Measurements from ENCODE around the gene RPE65. TPM values are rescaled to one million over a fixed set of nuclear protein-coding genes. Genes with fewer than 3 reads are reported as not detected.
A peak's percentile ranks its signal among the peaks of the same experiment; 100 is the strongest.
"Not testable (repeated sequence)": the region's sequence is repeated elsewhere in the genome, so short reads cannot be mapped to it uniquely, and the experiment has no call there.

RPE65 gene
- total RNA-seq, 2 experiments from 2014 or later, result not detected

DNA sequence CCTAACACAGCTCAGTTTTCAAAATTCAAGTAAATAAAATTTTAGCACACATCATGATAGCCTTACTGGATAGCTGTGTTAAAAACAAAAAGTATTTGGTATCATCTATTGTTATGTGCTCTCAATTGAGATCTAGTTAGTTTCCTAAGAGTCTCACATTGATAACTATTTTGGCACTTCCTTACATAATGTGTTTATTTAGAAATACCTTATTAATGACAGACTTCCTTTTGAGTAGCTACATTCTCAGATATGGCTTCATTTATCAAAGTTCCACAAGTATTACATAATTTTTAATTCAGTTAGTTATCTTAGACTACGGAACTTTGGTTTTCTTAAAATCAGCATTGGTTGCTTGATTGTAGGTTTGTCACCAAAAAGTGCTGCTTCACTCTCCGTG, 26.9 kb upstream of the RPE65 start:
- H3K9me3 Mint-ChIP-seq, DNase-seq, POLR2A ChIA-PET, CTCF ChIA-PET, H3K4me3 Mint-ChIP-seq, H3K27me3 Mint-ChIP-seq, H3K4me1 Mint-ChIP-seq, H3K27ac Mint-ChIP-seq: not testable (repeated sequence)
- H3K36me3 Mint-ChIP-seq (ENCODE audit: low read depth), result peaks cover 27% of the 10 kb centered on the region

DNA sequence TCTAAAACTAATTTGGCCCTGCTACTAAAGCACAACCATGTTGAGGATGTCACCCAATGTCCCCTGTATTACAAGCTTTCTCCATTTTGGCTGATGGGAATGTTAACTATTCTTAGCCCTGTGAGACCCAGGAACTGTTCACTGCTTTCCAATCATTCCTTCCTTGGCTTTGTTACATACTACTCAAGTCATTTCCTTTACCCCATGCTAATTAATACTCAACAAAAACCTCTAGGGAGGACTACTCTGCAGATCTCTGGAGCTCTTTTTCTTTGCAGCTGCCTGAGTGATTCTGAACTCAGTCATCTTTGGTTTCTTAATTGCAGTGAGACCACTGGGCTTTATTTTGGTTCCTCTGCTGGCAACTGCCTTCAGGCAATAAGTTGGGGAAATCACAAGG, 23.3 kb upstream of the RPE65 start:
- ChIA-PET POLR2A (no interaction called here), CTCF (no interaction called here)
- Mint-ChIP-seq H3K9me3 (no peaks in the 10 kb centered on the region), H3K36me3 (ENCODE audit: low read depth) (peaks cover 6% of the 10 kb centered on the region), H3K4me1 (no peaks in the 10 kb centered on the region), H3K27me3 (peaks cover 4% of the 10 kb centered on the region), H3K27ac (no peak overlapping the region), H3K4me3 (no peak overlapping the region)
- DNase-seq, result no peak

DNA sequence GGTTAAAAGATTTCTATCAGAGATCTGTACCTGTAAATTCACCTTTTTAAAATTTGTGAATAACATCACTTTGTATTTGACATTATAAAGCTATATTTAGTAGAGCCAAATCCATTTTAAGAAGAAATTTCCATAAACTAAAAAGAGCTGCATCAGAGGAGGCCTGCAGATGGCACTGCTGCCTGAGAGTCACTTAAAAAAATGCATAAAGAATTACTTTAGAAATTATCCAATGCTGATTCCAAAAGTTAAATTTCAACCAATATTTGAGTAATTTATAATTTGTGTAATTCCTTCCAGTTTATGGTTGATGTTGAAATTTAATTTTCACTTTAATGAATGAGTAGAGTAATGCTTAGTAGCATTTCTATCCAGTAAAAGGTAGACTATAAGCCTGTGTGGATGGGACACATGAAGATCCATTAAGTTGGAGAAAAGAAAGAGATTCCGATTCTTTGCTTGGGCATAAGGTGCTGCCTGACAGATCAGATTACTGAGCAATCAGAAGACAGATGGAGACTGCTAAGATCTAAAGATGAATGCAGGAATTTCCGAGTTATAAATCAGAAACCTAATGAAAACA, 20.7 kb upstream of the RPE65 start:
- CTCF ChIA-PET, result no interaction called here
- no peak for DNase-seq
- peaks cover 4% of the 10 kb centered on the region for H3K27me3 Mint-ChIP-seq
- H3K27ac Mint-ChIP-seq, result no peak overlapping the region
- no peaks in the 10 kb centered on the region for H3K9me3 Mint-ChIP-seq
- no peak overlapping the region for H3K4me3 Mint-ChIP-seq
- no peaks in the 10 kb centered on the region for H3K4me1 Mint-ChIP-seq
- POLR2A ChIA-PET, result no interaction called here
- no peaks in the 10 kb centered on the region for H3K36me3 Mint-ChIP-seq (ENCODE audit: low read depth)

DNA sequence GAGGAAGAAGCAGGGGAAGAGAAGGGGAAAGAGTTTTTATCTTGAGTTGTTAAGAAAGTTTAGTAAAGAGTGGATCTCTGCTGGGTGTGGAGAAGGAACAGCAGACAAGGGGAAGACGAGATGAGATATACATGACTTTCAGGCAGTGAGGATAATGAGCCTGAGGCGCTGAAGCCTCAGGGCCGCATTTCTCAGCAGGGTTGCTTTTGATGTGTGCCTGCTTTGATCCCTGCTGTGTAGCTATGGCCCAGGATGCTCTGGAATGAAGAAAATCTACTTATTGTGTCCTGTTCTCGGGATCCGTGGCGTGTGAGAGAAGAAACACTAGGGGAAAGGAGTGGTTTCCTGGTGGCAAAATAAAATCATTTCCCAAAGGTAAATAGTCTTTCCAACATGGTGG, 15.1 kb upstream of the RPE65 start:
- Mint-ChIP-seq H3K27me3 (peaks cover 4% of the 10 kb centered on the region), H3K27ac (no peak overlapping the region), H3K4me1 (no peaks in the 10 kb centered on the region), H3K36me3 (ENCODE audit: low read depth) (no peaks in the 10 kb centered on the region), H3K9me3 (no peaks in the 10 kb centered on the region), H3K4me3 (no peak overlapping the region)
- POLR2A ChIA-PET, result no interaction called here
- no peak for DNase-seq
- CTCF ChIA-PET, result no interaction called here

DNA sequence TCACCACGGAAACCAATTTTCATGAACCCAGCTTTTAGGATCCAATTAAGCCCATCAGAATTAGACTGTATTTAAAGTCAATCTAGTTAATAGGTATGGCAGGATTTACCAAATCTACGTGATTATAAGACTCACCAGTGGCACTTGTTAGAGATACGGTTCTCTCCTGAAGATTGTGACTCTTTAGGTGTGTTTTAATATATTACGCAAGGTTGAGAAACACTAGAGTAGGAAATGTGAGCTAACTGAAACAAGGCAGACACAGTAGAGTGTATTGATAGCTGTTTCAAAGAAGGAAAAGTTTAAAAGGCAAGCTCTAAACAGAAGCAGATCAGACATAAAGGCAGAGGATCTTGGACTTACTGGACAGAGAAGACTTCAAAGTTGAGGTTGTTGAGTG, 11.2 kb upstream of the RPE65 start:
- H3K36me3 Mint-ChIP-seq (ENCODE audit: low read depth), result no peaks in the 10 kb centered on the region
- H3K27me3 Mint-ChIP-seq, result peaks cover 6% of the 10 kb centered on the region
- H3K9me3 Mint-ChIP-seq, result no peaks in the 10 kb centered on the region
- CTCF ChIA-PET, result no interaction called here
- POLR2A ChIA-PET, result no interaction called here
- H3K4me3 Mint-ChIP-seq, result no peak overlapping the region
- no peak for DNase-seq
- no peak overlapping the region for H3K27ac Mint-ChIP-seq
- H3K4me1 Mint-ChIP-seq, result no peaks in the 10 kb centered on the region

DNA sequence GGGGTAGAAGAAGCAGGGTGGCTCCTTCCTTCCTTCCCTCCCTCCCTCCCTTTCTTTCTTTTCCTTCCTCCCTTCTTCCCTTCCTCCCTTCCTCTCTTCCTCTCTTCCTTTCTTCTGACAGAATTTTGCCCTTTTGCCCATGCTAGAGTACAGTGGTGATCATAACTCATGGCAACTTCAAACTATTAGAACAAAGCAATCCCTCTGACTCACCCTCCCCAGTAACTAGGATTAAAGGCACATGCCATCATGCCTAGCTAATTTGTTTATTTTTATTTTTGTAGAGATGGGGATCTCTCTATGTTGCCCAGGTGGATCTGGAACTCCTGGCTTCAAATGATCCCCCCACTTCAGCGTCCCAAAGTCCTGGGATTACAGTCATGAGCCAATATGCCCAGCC, 10.0 kb upstream of the RPE65 start:
- Mint-ChIP-seq H3K4me1 (no peaks in the 10 kb centered on the region), H3K27me3 (peaks cover 11% of the 10 kb centered on the region), H3K9me3 (no peaks in the 10 kb centered on the region), H3K27ac (no peak overlapping the region), H3K4me3 (no peak overlapping the region), H3K36me3 (ENCODE audit: low read depth) (no peaks in the 10 kb centered on the region)
- POLR2A ChIA-PET, result no interaction called here
- CTCF ChIA-PET, result no interaction called here
- no peak for DNase-seq

DNA sequence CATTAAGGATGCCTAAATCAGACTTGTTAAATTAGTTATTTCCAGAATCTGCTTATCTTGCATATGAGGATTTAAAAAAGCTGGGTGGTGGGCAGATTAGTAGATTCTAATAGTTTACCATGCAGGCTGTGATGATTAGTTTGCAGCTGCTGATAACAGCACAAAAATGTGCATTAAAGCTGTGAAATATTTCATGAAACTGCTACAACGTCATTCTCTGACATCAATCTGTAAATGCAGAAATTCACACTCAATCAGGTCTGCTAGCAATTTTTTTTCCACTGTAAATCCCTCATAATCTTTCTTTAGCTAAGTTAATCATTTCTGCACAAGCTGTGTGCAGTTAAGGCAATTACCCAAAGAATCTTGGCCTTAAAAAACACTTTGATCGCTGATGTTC, 9.3 kb upstream of the RPE65 start:
- Mint-ChIP-seq H3K27me3 (peaks cover 11% of the 10 kb centered on the region), H3K4me1 (no peaks in the 10 kb centered on the region), H3K27ac (no peak overlapping the region), H3K9me3 (no peaks in the 10 kb centered on the region), H3K4me3 (no peak overlapping the region), H3K36me3 (ENCODE audit: low read depth) (no peaks in the 10 kb centered on the region)
- ChIA-PET POLR2A (interaction anchor here (0.5 kb wide), 1 partner anchor 128 kb away, joined by 3 read pairs; no protein-coding TSS in a partner anchor), CTCF (no interaction called here)
- DNase-seq, result no peak

DNA sequence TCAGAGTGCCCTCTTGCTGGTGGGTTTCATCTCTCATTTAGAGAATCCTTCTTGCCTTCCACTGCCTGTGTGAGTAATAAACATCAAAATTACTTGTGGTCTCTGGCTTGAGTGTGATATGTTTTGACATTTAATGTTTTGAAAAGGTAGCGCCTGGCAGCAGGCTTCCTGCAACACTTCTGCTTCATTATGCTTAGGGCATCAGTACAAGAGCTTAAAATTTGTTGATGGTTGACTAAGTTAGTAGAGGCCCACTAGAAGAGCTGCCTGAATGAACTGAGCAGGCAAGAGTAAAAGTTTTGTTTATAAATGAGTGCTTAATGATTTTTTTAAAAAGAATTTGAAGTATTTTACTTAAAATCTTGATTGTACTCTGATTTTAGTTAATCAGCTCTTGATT, 6.4 kb upstream of the RPE65 start:
- no peaks in the 10 kb centered on the region for H3K36me3 Mint-ChIP-seq (ENCODE audit: low read depth)
- no peaks in the 10 kb centered on the region for H3K9me3 Mint-ChIP-seq
- POLR2A ChIA-PET, result no interaction called here
- peaks cover 11% of the 10 kb centered on the region for H3K27me3 Mint-ChIP-seq
- H3K4me1 Mint-ChIP-seq, result no peaks in the 10 kb centered on the region
- no peak overlapping the region for H3K27ac Mint-ChIP-seq
- no peak overlapping the region for H3K4me3 Mint-ChIP-seq
- no peak for DNase-seq
- CTCF ChIA-PET, result no interaction called here

DNA sequence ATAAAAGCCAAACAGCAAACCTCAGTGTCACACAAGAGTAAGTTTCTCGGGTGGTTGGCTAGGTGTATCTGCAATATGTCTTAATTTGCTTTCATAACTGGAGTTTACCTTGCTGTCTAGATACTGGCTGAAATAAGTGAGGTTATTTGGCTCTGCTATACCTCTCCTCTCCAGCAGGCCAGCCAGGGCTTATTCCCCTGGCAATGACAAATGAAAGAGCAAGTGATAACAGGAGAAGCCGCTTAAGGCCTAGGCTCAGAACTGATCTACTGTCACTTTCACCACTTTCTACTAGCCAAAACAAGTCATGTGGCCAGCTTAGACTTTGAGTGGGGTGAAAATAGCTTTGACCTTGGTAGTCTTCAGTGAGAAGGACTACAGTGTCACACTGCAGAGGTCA, 4.8 kb upstream of the RPE65 start:
- ChIA-PET POLR2A (no interaction called here), CTCF (no interaction called here)
- no peak overlapping the region for H3K4me3 Mint-ChIP-seq
- no peaks in the 10 kb centered on the region for H3K36me3 Mint-ChIP-seq (ENCODE audit: low read depth)
- peaks cover 11% of the 10 kb centered on the region for H3K27me3 Mint-ChIP-seq
- H3K9me3 Mint-ChIP-seq, result no peaks in the 10 kb centered on the region
- H3K4me1 Mint-ChIP-seq, result no peaks in the 10 kb centered on the region
- DNase-seq, result no peak
- H3K27ac Mint-ChIP-seq, result no peak overlapping the region

DNA sequence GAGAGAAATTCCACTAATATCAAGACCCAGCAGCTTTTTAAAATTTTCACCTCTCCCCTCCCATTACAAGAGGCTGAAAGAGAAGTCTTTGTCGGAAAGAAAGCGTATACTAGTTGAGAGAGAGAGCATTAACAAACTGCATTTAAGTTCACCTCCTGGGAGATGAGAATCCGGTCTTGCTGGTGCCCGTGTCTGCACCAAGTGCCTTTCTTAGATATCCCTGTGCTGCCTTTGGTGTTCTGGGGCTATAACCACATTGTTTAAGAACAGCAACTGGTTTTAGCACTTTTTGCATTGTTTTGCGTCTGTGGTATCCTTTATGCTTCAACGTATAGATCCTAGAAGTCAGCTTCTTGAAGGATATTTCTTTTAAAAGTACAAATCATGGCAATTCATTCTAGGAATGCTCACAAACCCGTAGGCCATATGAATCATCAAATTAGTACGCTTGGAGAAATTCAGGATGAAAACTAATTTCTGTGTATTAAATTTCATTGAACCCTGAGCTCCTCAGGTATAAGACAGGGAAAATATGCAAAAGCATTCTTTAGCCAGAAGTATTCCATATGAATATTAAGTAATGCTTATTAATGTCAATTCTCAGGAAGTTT, 3.4 kb upstream of the RPE65 start:
- POLR2A ChIA-PET, result no interaction called here
- CTCF ChIA-PET, result no interaction called here
- H3K4me3 Mint-ChIP-seq, result no peak overlapping the region
- no peaks in the 10 kb centered on the region for H3K36me3 Mint-ChIP-seq (ENCODE audit: low read depth)
- no peaks in the 10 kb centered on the region for H3K9me3 Mint-ChIP-seq
- no peak overlapping the region for H3K27ac Mint-ChIP-seq
- H3K27me3 Mint-ChIP-seq, result peaks cover 9% of the 10 kb centered on the region
- no peak for DNase-seq
- H3K4me1 Mint-ChIP-seq, result no peaks in the 10 kb centered on the region

DNA sequence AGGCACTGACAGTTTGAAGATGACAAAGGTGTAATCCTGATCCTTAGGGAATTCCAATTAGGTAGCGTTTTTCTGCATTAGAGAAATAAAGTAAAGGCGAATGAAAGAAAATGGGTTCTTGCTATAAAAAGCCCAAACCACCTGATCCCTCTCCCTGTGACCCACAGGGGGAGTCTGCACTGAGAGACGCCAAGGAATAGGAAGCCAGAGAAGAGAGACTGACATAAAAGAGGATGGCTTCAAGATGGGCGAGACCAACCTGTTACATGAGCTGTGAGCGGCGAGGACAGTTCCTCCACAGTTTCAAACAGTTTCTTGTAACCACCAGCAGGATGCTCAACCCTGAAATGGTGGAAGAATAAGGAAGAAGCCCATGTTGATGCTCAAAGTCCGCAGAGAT, 1.4 kb downstream of the RPE65 start:
- H3K27me3 Mint-ChIP-seq, result no peaks in the 10 kb centered on the region
- H3K36me3 Mint-ChIP-seq (ENCODE audit: low read depth), result no peaks in the 10 kb centered on the region
- ChIA-PET POLR2A (no interaction called here), CTCF (no interaction called here)
- no peak overlapping the region for H3K27ac Mint-ChIP-seq
- H3K9me3 Mint-ChIP-seq, result no peaks in the 10 kb centered on the region
- H3K4me3 Mint-ChIP-seq, result no peak overlapping the region
- no peaks in the 10 kb centered on the region for H3K4me1 Mint-ChIP-seq
- DNase-seq, result no peak

DNA sequence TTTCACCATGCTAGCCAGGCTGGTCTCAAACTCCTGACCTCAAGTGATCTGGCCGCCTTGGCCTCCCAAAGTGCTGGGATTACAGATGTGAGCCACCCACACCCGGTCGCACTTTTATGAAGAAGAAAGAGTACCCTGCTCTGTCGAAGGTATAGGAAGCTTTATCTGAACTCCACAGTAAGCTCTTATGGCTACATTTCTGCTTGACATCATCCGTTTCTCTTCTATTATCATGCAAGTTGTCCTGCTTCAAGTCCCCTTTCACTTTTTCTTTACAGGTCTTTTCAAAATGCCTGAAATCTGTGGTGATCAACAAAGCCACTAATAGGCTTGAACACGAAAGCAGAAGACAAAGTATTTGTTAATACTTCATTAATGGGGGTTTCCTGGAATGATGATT, 4.0 kb downstream of the RPE65 start:
- Mint-ChIP-seq H3K27me3 (no peaks in the 10 kb centered on the region), H3K36me3 (ENCODE audit: low read depth) (no peaks in the 10 kb centered on the region), H3K4me3 (no peak overlapping the region), H3K9me3 (no peaks in the 10 kb centered on the region), H3K4me1 (no peaks in the 10 kb centered on the region), H3K27ac (no peak overlapping the region)
- POLR2A ChIA-PET, result no interaction called here
- DNase-seq, result no peak
- CTCF ChIA-PET, result no interaction called here

DNA sequence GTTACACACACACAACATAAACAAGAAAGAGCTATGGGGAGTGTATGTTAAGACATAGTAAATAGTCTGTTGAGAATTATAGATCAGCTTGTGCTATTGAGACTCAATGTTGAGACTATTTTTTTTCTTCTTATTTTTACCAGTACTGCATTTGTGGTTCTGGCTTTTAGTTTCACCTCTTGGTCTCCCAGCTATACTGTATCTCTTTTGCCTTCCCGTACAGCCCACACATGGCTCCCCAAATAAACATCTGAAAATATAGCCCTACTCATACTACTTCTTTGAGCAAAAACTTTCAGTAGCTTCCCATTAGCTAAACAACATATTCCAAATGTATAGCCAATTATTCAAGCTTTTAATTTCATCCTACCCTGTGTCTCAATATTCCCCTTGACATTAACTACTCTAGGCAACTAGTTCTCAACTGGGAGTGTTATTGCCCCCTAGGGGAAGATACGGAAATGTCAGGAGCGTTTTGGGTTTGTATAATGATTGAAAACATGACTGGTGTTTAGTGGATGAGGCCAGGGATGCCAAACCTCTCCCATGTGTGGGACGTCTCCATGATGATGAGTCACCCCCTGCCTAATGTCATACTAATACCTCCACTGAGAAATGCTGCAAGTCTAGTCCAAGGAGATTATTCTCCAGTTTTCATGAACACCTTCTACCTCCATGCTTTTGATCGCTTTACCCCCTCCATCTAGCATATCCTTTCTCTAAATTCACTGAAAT, 6.8 kb downstream of the RPE65 start:
- H3K4me1 Mint-ChIP-seq, result no peaks in the 10 kb centered on the region
- POLR2A ChIA-PET, result no interaction called here
- CTCF ChIA-PET, result no interaction called here
- H3K27me3 Mint-ChIP-seq, result peaks cover 2% of the 10 kb centered on the region
- H3K36me3 Mint-ChIP-seq (ENCODE audit: low read depth), result no peaks in the 10 kb centered on the region
- no peaks in the 10 kb centered on the region for H3K9me3 Mint-ChIP-seq
- peak; percentile 18 for DNase-seq
- H3K4me3 Mint-ChIP-seq, result no peak overlapping the region
- H3K27ac Mint-ChIP-seq, result no peak overlapping the region

DNA sequence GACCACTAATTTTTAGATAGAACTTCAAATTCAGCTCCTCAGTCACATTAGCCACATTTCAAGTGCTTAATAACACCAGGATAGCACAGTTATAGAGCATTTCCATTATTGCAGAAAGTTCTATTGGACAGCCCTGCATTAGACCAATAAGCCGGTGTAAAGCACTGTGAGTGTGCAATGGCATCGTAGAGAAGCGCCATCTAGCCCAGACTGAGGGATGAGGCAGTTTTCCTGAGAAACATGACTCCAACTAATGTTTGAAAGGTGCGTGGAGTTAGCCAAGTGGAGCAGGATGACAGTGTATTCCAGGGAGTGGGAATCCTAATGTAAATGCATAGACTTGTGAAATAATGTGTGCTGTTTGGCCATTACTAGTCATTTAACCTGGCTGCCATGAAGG, 7.7 kb downstream of the RPE65 start:
- Mint-ChIP-seq H3K4me1 (no peaks in the 10 kb centered on the region), H3K27me3 (peaks cover 2% of the 10 kb centered on the region), H3K27ac (no peak overlapping the region), H3K4me3 (no peak overlapping the region), H3K9me3 (no peaks in the 10 kb centered on the region), H3K36me3 (ENCODE audit: low read depth) (no peaks in the 10 kb centered on the region)
- no peak for DNase-seq
- ChIA-PET POLR2A (no interaction called here), CTCF (no interaction called here)

All from activated CD4-positive, alpha-beta T cell treated with anti-CD3 and anti-CD28 coated beads, Interleukin-2, amount 10 ng/mL, durations not matched to agents 7 days and 5 days (primary cell).